SHP77 (cell line): Measurements from ENCODE around the gene GFRA4.
A peak's percentile ranks its signal among the peaks of the same experiment; 100 is the strongest.

Experiments used
- DNase-seq, 2 experiments: peaks; one replicate each; lab custom pipeline; 2025; lab: John Stamatoyannopoulos, UW

The GFRA4 gene, protein sequence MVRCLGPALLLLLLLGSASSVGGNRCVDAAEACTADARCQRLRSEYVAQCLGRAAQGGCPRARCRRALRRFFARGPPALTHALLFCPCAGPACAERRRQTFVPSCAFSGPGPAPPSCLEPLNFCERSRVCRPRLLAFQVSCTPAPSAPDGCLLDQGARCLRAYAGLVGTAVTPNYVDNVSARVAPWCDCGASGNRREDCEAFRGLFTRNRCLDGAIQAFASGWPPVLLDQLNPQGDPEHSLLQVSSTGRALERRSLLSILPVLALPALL

DNA sequence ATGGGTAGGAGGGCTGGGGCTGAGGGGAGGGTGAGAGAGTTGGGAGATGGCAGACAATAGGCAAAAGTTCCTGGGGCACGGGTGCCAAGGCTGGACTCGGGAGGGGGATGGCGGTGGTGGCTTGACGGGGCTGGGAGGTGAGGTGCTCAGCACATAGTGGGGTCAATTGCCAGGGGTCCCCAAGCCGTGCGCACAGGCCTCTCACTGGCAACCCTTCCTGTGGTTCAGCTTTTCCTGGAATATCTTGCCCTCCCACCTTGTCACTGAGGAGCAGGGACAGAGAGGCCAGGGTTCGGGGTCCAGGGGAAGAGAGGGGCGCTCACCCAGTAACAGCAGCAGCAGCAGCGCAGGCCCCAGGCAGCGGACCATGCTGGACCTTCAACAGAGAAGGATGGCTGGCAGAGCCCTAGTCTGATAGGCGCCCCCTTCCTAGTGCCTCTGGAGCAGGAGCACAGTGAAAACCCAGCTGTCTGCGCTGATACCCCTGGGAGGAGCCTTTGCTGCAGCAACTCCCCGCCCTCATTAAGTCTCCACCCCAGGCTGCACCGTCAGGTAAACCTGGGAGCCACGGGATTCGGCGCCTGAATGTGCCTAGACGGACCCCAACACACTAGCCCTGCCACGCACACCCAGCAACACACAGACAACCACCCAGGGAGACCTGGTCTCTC, at the start of gene GFRA4:
Gene GFRA4 (minus strand): TSS at position 369 of the 671 bp plus-strand sequence. CDS start 0 bp downstream, at position 369.
- DNase-seq: no peak

GRCh38 chr20:3712279-3712873, 49.2 kb upstream of the GFRA4 start, which contains the start of gene SIGLEC1:
Gene SIGLEC1, minus strand, starts transcription at chr20:3712600. Its CDS starts 5,472 bp downstream, at chr20:3707128.
- DNase-seq: no peak

GRCh38 chr20:3711484-3711941, 48.3 kb upstream of the GFRA4 start:
- no peak for DNase-seq

DNA sequence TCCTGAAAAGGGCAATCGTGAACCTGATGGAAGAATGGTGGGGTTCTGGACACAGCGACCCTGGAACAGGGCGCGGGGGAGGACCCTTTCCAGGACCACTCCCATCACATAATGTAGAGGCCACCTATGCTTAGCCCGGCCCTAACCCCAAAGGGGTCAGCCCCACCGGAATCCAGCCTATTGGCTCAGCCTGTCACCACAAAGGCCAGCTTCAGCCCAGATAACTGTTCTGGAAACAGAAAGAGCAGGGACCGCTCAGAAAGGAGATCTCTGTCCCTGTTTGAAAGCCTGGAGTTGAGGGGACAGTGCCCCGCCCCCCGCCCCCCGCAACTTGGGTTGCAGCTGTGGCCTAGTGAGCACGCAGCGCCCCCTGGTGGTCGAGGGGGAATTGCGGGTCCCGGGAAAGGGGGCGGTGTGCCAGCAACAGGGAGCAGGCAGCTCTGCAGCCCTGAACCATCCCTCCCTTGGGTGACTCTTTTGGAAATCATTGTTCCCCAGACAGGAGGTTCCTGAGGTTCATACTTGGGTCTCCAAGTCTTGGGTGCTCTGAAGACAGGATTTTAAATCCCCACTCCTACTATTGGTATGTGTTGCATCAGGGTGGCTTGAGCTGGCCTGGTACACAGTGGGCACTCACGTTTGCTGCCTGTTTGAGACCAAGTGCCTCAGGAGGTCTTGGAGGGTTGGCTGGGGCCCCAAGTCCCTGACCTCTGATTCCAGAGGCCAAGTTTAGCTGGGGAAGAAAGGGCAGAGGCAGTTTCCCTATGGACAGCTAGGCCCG, 47.7 kb upstream of the GFRA4 start:
- peak; percentile 11 to 29 for DNase-seq

GRCh38 chr20:3710011-3710466, 46.8 kb upstream of the GFRA4 start:
- no peak for DNase-seq

GRCh38 chr20:3707508-3707899, 44.3 kb upstream of the GFRA4 start:
- DNase-seq: no peak

GRCh38 chr20:3706774-3707507, 43.7 kb upstream of the GFRA4 start:
- no peak for DNase-seq

DNA sequence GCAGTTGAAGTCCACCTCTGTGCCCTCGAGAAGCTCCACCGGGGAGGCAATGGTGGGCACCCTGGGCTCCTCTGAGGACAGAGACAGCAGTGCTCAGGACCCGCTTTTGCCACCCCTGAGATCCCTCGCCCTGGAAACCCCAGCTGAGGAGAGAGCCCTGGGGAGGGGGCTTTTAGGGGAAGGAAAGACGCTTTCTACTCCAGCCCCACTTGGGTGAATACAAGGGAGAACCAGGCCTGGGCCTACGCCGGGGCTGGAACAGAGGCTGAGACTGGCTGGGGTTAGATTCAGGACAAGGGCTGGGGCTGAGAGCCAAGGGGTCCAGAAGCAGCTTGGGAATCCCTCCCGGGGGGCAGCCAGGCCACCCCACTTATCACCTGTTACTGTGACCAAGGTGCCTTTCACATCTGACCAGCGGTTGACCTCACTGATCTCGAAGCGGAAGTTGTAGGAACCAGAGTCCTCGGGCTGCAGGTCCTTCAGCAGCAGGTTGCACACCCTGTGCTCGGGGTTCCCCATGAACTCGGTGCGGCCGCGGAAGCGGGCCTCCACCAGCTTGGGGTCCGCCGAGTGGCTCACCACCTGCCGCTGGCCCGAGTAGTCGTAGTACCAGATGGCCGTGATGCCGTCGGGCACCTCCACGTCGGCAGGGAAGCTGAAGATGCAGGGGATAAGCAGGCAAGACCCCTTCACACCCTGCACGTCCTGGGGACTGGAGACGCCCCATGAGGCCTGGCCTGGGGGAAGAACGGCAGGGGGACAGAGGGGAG, 43.0 kb upstream of the GFRA4 start:
- no peak for DNase-seq

- DNase-seq: no peak
Measured at GRCh38 chr20:3705491-3705969, 42.3 kb upstream of the GFRA4 start.

DNA sequence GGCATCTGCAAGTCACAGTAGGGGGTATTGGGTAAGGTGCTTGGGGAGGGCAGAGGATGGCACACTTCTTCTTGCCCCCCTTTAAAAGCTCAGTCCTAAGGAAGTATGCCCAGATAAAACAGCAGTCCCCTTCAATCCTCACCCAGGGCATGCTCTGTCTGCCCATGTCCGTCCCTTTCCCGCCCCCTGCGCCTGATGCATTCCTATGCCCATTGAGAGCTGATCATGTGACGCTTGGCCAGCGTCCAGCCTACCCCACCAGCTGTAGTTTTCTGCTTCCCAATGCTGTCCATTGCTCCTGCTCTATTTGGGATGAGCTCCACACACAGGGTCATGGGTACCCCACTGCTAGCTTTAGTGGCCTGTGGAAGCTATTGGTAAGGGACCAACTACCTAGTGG, 40.9 kb upstream of the GFRA4 start:
- no peak for DNase-seq

DNA sequence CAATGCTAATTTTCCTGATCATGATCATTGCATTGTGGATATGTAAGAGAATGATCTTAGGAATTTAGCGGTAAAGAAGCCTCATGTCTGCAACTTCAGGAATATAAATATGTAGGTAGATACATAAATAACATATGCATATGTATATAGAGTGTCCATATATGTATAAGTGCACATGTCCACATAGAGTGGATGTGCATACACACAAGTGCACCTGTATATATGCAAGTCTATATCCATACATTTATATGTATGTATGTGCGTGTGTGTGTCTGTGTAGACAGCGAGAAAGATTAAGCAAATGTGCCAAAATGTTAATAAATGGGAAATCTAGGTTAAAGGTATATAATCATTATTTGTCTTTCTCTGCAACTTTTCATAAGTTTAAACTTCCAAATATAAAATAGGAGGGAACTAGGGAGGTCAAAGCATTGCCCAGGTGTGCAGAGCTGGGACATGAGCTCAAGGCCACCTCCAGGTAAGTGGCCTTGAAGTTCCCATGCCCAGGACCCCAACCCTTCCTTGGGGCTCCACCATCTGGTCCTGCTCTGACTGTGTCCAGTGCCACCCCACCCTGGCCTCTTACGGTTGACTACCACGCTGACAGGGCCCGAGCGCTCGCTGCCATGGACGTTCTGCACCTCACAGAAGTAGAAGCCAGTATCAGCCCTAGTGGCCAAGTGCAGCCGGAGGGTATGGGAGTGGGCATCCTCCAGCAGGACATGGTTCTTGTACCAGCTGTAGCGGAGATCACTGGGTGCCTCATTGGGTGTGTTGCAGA, 39.6 kb upstream of the GFRA4 start:
- no peak for DNase-seq

GRCh38 chr20:3701061-3701998, 38.1 kb upstream of the GFRA4 start:
- DNase-seq: no peak

DNA sequence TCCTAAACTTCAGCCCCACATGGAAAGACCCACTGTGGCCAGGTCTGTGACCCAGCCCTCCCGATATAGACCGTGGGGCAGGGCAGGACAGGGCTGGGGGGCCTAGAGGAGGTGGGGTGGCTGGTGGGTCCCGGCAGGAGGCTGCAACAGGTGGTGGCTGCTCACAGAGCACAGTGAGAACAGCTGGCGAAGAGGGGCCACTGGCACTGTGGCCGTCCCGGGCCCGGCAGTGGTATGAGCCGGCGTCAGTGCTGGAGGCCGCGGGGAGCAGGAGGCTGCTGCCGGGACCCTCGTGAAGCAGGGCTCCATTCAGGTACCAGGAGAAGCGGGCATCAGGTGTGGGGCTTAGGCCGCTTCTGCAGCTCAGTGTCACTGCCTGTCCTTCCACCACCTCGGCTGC, 35.8 kb upstream of the GFRA4 start:
- DNase-seq: no peak

GRCh38 chr20:3698591-3699001, 35.4 kb upstream of the GFRA4 start:
- DNase-seq: no peak

- DNase-seq: no peak
Measured at GRCh38 chr20:3697588-3698305, 34.5 kb upstream of the GFRA4 start.

- no peak for DNase-seq
Measured at GRCh38 chr20:3696745-3697587, 33.8 kb upstream of the GFRA4 start.

DNA sequence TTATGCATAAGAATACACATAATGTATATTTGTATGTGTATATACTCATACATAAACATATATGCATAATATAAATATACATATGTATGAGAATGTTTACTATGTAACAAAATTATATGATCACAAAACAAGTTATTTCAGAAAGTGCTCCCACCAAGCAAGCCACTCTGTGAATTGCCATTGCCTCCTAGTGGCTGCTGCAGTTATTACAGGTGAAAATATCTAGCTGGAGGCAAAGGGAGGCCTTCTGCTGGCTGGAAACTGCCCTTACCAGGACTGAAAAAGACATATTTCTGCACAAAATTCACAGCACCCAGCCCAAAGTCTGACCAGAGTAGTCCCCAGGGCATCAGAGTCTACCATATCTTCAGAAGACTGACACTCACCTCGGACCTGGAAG, 33.0 kb upstream of the GFRA4 start:
- peak in 1 of 2 experiments; percentile 17 for DNase-seq
